Thoracic aorta (tissue), 2 donors: Measurements from ENCODE around the gene TRIP11. TPM values are rescaled to one million over a fixed set of nuclear protein-coding genes. Genes with fewer than 3 reads are reported as not detected.

Experiments used
- ATAC-seq: fragments of 150-250 bp; one replicate; pipeline ENCODE4 v1.8.0; 2017; ENCODE audit warnings: low read depth; ENCODE audit not compliant: insufficient number of reproducible peaks, low FRiP score
- DNase-seq: peaks from one replicate; pipeline ENCODE4 v3.0.0-alpha.2; 2020; ENCODE audit warnings: low spot score
- H3K27ac ChIP-seq, 2 donors: fragments of 200-600 bp; sonication (generic); 1 replicate in 1 of 2; 2 replicates in 1 of 2; pipeline ENCODE4 v1.5.1; 2016; ENCODE audit warnings: mild to moderate bottlenecking in 2 of 2, moderate library complexity in 2 of 2
- H3K27me3 ChIP-seq: fragments of 200-600 bp; sonication (generic); replicated peaks from 2 replicates; pipeline ENCODE4 v1.6.0; 2016; ENCODE audit warnings: mild to moderate bottlenecking; ENCODE audit not compliant: insufficient read depth
- H3K36me3 ChIP-seq: fragments of 200-600 bp; sonication (generic); one replicate; pipeline ENCODE4 v1.5.1; 2016
- H3K4me1 ChIP-seq, 2 donors: fragments of 200-600 bp; sonication (generic); 1 replicate in 1 of 2; 2 replicates in 1 of 2; pipeline versions ENCODE4 v1.5.1 to v1.6.0; 2016; ENCODE audit warnings: low read depth in 2 of 2, mild to moderate bottlenecking in 1 of 2; ENCODE audit not compliant: control insufficient read depth in 1 of 2
- H3K4me3 ChIP-seq: fragments of 200-600 bp; sonication (generic); 2 replicates; pipeline ENCODE4 v1.5.1; 2016; ENCODE audit warnings: mild to moderate bottlenecking
- H3K9me3 ChIP-seq: fragments of 200-600 bp; sonication (generic); 2 replicates; pipeline ENCODE4 v1.5.1; 2016
- total RNA-seq, 2 donors: library from RNA; depleted of rRNA; stranded (reverse); fragments of >200 nt; gene quantifications; one replicate each; pipeline versions ENCODE4 v1.1.0 to v1.2.3, GENCODE V29; 2016
- TF ChIP-seq, protein P1 (sequence below): fragments of 200-600 bp; sonication (generic); IDR thresholded peaks from one replicate; pipeline ENCODE4 v1.5.1; 2019; ENCODE audit warnings: antibody characterized with exemption

TRIP11 gene
- total RNA-seq, 2 donors from 2014 or later = 31.9 to 36.8 TPM

DNA sequence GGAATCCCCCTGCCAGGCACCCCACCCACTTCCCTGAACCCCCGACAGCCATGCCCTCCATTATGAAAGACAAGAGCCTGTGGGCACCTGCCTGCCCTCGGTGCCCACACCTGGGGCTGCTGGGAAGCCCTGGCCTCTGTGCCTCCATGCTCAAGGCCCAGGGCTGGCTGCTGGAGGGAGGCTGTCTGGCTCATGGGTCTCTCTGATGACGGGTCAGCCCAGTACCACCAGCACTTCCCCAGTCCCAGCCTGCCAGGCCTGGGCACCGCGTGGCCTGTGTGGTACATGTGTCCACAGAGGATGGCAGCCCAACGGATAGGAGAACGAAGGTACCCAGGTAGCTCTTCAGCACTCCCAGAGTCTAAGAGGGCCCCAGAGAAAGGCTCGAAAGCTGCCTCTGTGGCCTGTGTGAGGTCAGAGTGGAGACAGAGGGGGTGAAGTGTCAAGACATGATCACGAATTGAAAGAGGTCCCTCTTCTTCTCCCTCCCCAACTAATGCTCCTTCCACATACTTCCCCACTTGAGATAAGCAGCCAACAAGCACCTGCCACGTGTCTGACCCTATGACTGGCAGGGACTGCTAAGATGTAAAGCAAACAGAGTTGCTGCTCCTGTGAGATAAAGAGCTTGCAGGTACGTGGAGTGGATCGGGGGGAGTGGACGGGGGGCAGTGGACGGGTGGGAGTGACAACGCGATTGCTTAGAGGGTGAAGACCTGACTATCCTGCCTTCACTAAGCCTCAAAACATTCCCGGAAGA, 113.5 kb downstream of the TRIP11 start:
- Histone ChIP-seq H3K4me1 (peaks cover 78 to 100% of the 10 kb centered on the region in 2 donors), H3K9me3 (no peaks in the 10 kb centered on the region), H3K27me3 (no peaks in the 10 kb centered on the region), H3K36me3 (peaks cover 16% of the 10 kb centered on the region), H3K27ac (peak overlapping the region; percentile 86 to 88), H3K4me3 (no peak overlapping the region)
- DNase-seq (no peak), ATAC-seq (no peak)
- TF ChIP-seq, protein P1, sequence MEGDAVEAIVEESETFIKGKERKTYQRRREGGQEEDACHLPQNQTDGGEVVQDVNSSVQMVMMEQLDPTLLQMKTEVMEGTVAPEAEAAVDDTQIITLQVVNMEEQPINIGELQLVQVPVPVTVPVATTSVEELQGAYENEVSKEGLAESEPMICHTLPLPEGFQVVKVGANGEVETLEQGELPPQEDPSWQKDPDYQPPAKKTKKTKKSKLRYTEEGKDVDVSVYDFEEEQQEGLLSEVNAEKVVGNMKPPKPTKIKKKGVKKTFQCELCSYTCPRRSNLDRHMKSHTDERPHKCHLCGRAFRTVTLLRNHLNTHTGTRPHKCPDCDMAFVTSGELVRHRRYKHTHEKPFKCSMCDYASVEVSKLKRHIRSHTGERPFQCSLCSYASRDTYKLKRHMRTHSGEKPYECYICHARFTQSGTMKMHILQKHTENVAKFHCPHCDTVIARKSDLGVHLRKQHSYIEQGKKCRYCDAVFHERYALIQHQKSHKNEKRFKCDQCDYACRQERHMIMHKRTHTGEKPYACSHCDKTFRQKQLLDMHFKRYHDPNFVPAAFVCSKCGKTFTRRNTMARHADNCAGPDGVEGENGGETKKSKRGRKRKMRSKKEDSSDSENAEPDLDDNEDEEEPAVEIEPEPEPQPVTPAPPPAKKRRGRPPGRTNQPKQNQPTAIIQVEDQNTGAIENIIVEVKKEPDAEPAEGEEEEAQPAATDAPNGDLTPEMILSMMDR = no peak

DNA sequence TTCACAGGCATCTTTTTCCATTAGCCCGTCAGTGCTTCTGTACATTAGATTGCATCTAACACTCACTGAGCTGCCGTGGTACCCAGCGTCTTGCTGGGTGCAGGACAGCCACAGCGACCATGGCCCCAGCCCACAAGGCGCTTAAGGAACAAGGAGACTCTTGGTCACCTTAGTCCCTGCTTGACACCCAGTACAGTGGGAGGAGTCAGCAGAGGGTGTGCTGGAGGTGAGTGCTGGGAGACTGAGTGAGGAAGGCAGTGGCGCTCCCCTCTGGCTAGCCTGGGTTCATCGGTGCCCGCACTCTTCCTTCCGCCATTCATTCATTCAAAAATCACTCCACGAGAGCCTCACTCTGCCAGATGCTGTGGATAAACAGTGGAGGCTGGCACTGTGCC, 114.1 kb downstream of the TRIP11 start:
- no peak for ATAC-seq
- Histone ChIP-seq H3K9me3 (no peaks in the 10 kb centered on the region), H3K4me1 (peaks cover 78 to 100% of the 10 kb centered on the region in 2 donors), H3K27me3 (no peaks in the 10 kb centered on the region), H3K4me3 (no peak overlapping the region), H3K27ac (peak overlapping the region; percentile 86 to 88), H3K36me3 (peaks cover 18% of the 10 kb centered on the region)
- TF ChIP-seq, protein P1 = no peak
- DNase-seq = no peak

DNA sequence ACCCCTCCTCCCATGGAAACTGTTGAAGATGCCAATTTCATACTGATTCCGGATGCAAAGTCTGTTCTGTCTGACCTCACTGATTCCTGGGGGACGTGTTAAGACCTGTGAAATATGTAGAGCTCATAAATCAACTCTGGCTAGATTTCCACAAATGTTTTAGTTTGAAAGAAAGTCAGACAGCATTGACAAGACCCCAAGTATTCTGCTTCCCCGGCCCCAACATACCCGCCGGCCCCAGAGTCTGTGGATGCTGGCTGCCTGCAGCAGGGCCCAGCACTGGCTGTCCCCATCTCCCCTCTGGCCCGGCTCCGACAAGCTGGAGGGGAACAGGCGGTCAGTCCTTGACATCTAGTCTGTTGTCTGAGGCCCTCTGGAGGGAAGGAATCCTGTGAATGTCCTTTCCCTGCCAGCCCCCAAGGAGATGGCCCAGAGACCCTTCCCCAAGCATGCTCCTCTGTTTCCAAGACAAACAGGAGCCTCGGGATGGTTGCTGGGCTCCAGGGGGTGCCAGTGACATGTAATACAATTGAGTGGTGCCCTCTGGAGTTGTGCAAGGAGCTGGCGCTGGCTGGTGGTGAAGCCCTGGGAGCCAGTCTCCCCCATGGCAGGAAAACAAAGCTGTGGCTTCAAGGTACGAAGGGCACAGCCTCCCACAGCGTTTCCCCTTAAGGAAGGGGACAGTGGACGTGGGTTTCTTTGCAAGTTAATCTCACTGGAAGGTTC, 114.7 kb downstream of the TRIP11 start:
- no peaks in the 10 kb centered on the region for H3K27me3 ChIP-seq
- TF ChIP-seq, protein P1 = no peak
- no peaks in the 10 kb centered on the region for H3K9me3 ChIP-seq
- peak overlapping the region; percentile 86 to 88 for H3K27ac ChIP-seq
- H3K4me3 ChIP-seq = peak overlapping the region; percentile 26
- H3K36me3 ChIP-seq = peaks cover 12% of the 10 kb centered on the region
- DNase-seq = no peak
- peaks cover 78 to 100% of the 10 kb centered on the region in 2 donors for H3K4me1 ChIP-seq
- no peak for ATAC-seq

DNA sequence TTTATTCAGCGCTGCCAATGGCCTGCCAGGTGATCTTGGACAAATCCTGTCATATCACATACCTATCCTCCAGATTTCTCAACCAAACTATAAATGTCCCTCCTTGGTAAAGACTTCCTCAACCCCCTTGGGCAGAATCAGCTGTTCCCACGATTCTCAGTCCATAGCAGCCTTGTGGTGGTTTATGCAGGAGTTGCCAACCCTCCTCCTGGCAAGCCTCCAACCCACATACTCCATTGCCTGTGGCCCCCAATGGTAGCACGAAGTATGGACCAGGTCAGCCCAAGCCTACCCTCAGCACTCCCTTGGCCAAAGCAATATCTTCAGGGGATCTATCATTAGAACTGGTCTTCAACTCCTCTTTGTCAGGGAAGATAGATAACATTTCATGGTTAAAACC, 119.3 kb downstream of the TRIP11 start:
- peaks cover 12% of the 10 kb centered on the region for H3K36me3 ChIP-seq
- TF ChIP-seq, protein P1 = no peak
- no peak for DNase-seq
- ATAC-seq = no peak
- H3K27me3 ChIP-seq = no peaks in the 10 kb centered on the region
- no peaks in the 10 kb centered on the region for H3K9me3 ChIP-seq
- no peak overlapping the region for H3K4me3 ChIP-seq
- peaks cover 61 to 84% of the 10 kb centered on the region in 2 donors for H3K4me1 ChIP-seq
- peak overlapping the region; percentile 86 to 88 for H3K27ac ChIP-seq

DNA sequence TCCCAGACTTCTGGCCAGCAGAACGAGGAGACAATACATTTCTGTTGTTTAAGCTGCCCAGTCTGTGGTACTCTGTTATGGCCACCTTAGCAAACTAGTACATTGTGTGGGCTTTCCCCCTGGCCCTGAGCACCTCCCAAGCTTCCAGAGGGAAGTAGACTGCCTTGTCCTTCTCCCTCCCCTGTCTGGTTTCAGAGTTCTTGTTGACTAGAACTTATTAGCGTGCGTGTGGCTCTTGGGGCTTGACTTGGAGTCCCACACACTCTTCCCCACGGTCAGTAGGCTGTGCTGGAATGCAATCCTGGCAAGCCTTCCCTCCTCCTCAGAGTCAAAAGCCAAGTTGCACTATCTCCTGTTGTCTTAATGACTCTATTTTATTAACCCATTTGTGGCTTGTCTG, 120.0 kb downstream of the TRIP11 start:
- Histone ChIP-seq H3K9me3 (no peaks in the 10 kb centered on the region), H3K27ac (peak overlapping the region; percentile 86 to 88), H3K4me1 (peaks cover 54 to 77% of the 10 kb centered on the region in 2 donors), H3K4me3 (no peak overlapping the region), H3K27me3 (no peaks in the 10 kb centered on the region), H3K36me3 (peaks cover 12% of the 10 kb centered on the region)
- TF ChIP-seq, protein P1 = no peak
- DNase-seq = no peak
- no peak for ATAC-seq
